NCI-H2196 treated with DMSO at 0.1 percent for 48 hours (cell line): ENCODE measurements around the gene OGA.

ENCODE experiments used
- DNase-seq: peaks from one replicate; lab custom pipeline; 2025; ENCODE audit not compliant: unreplicated experiment; lab: John Stamatoyannopoulos, UW

The OGA gene

GRCh38 chr10:101761226-101761625, 57.0 kb downstream of the OGA start:
- DNase-seq: no peak

- DNase-seq: no peak
These were observed 57.7 kb downstream of the OGA start for GRCh38 chr10:101760510-101760909.

GRCh38 chr10:101759309-101760247, 58.7 kb downstream of the OGA start:
- no peak for DNase-seq

DNA sequence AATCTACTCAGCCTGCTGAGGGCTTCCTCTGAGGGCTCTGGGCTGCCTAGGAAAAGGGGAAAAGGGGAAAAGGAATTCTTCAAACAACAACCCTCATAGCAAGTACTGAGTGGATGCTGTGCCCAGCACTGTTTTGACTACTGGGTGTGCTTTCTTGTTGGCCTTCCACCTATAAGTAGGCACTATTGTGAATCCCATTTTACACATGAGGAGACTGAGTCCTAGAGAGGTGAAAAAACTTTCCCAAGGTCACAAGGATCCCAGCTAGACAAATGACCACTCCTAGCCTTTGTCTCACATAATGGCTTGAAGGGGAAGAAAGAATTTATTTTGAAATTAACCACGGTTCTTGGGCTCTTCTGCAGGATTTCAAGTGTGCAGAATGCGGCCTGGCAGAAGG, 59.4 kb downstream of the OGA start:
- DNase-seq: no peak

GRCh38 chr10:101752241-101752640, 66.0 kb downstream of the OGA start:
- no peak for DNase-seq

DNA sequence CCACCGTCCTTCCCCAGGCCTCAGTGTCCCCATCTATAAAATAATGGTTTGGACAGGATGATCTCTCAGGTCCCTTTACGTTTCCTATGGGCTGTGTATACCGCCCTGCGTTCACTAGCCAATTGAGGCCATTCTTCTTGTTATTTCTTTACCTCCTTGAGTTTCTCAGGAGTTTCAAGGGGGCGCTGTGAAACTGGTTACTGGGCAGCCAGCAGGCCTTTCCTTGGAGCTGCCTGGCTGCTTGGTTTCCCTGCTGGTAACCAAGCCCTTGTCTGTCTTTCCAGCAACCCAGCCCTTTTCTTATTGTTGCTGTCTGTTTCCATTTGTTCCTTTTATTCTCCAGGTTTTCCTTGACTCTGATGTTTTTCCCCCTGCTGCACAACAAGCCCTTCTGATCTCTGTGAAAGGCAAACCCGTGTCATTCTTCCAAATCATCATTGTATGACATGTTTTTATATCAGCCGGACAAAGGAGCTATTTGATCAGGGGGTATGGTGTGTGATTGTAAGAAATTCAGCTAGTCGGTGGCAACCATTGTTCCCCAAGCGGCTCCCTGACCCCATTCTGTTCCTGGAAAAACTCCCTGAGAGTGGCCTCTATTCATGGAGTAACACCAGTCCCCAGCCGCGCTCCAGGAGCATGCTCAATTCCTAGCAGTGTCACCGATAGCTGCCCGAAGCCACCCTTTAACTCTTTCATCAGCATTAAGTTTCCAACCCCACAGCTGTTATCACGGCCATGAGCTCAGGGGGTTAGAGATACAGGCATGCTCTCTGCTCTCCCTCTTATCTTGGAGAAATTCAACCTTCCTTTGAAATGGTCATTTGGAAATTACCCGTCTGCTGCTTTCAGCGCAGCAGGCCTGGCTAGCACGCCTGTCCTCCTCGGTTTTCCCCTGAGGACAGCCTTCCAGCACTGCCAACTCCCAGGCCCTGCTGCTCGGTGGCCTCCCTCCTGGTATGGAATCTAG, 68.9 kb downstream of the OGA start:
- no peak for DNase-seq

GRCh38 chr10:101748496-101748895, 69.7 kb downstream of the OGA start:
- no peak for DNase-seq

DNA sequence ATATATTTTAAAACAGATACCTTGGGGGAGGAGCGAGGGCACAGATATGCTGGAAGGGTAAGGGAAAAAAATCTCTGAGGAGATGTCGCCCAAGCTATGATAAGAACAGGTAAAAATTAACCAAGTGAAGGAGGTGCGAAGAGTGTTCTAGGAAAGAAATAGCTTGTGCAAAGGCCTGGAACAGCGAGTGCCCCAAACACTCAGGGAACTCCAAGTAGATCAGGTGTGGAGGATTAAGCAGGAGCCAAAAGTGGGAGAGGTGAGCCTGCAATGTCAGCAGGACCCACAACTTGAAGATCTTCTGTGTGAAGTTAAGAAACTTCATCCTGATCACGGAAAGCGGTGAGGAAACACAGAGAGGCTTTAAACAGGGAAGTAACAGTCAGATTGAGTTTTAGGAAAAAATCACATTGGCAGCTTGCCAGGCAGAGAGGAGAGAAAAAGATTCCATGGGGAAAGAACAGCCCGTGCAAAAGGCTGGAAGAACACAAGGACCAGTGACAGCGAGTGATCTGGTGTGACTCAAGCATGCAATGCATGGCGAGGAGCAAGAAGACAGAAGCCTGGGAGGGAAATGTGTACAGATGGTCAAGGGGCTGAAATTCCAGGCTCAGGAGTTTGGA, 73.1 kb downstream of the OGA start:
- no peak for DNase-seq

GRCh38 chr10:101744267-101744666, 74.0 kb downstream of the OGA start:
- no peak for DNase-seq

DNA sequence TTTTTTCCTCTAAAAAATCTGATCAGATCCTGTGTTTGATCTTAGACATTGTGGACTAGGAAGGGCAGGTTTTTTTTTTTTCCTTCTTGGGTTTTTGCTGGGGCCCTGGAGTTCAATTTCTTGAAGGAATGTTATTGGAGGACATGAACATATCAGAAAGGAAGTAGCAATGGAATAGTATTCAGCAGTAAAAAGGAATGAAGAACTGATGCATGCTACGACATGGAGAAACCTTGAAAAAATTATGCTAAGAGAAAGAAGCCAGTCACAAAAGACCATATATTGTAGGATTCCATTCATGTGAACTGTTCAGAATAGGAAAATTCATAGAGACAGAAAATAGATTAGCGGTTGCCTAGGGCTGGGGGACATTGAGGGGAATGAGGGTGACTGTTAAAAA, 76.3 kb downstream of the OGA start:
- DNase-seq: no peak

DNA sequence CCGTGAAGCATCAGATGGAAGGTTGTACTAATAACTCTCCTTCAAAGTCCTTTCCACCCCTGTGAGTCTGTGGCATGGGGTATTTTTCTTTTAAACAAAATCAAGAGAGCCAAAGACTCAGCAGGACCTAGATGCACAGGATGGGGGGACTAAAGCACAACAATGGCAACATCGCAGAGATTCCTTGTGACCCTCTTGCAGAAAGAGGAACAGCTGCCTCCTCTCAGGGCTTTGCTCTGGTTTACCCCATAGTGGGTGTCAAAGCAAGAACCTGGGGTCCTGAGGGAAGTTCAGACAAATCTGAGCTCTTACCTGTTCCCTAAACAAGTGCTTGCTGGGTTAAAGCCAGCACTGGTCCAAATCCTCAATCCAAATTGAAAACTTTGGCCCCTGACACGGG, 81.6 kb downstream of the OGA start:
- DNase-seq: no peak
